ENCODE results near the gene CEP170B. TPM values are rescaled to one million over a fixed set of nuclear protein-coding genes. Genes with fewer than 3 reads are reported as not detected.

Gene CEP170B
- total and polyA plus RNA-seq, 2 donors from 2014 or later: 8.1 to 42.4 TPM

DNA sequence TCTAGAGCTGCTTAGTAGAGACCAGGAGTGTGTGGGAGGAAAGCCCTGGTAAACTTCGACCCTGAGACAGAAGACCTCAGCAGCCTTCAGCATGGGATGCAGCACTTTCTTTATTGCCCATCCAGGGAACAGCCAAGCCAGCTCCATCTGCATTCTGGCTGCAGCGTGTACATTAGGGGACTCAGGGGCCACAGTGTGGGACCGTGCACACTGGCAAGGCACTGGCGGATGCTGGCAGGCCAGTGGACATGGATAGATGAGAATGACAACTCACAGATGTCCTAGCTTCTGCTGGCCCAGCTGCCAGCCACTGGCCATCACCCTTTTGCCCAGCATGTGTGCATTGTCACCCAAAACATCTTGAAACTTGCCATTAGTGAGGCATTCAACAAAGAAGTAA is 72.1 kb downstream of the CEP170B start:
- H3K36me3 ChIP-seq (ENCODE audit: control insufficient read depth in 2 of 3, insufficient read depth in 3 of 3, low read length in 3 of 3): no peaks in the 10 kb centered on the region
- DNase-seq (no peak), FAIRE-seq (no peak)
- H3K9me3 ChIP-seq (ENCODE audit: control insufficient read depth in 2 of 3, insufficient read depth in 1 of 3, low read length in 3 of 3): no peaks in the 10 kb centered on the region
- H3K4me1 ChIP-seq (ENCODE audit: control insufficient read depth in 2 of 3, insufficient read depth in 2 of 3, low read depth in 1 of 3, low read length in 3 of 3): peaks cover 0 to 2% (median 0%) of the 10 kb centered on the region in 3 donors
- H3K27me3 ChIP-seq (ENCODE audit: control insufficient read depth, insufficient read depth, low read length): no peaks in the 10 kb centered on the region
- no peak overlapping the region for H3K4me3 ChIP-seq (ENCODE audit: low read length in 3 of 3)
- H3K27ac ChIP-seq (ENCODE audit: low read depth in 2 of 2, low read length in 2 of 2): no peak overlapping the region
- intact Hi-C loops (cut with DNase I): no loop called here
- no peak overlapping the region for H3K9ac ChIP-seq (ENCODE audit: low read length in 3 of 3)
- TF ChIP-seq, protein P1, sequence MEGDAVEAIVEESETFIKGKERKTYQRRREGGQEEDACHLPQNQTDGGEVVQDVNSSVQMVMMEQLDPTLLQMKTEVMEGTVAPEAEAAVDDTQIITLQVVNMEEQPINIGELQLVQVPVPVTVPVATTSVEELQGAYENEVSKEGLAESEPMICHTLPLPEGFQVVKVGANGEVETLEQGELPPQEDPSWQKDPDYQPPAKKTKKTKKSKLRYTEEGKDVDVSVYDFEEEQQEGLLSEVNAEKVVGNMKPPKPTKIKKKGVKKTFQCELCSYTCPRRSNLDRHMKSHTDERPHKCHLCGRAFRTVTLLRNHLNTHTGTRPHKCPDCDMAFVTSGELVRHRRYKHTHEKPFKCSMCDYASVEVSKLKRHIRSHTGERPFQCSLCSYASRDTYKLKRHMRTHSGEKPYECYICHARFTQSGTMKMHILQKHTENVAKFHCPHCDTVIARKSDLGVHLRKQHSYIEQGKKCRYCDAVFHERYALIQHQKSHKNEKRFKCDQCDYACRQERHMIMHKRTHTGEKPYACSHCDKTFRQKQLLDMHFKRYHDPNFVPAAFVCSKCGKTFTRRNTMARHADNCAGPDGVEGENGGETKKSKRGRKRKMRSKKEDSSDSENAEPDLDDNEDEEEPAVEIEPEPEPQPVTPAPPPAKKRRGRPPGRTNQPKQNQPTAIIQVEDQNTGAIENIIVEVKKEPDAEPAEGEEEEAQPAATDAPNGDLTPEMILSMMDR (IDR thresholded peaks at IDR 0.05; ENCODE audit: borderline replicate concordance, extremely low read depth, insufficient read depth): no peak

DNA sequence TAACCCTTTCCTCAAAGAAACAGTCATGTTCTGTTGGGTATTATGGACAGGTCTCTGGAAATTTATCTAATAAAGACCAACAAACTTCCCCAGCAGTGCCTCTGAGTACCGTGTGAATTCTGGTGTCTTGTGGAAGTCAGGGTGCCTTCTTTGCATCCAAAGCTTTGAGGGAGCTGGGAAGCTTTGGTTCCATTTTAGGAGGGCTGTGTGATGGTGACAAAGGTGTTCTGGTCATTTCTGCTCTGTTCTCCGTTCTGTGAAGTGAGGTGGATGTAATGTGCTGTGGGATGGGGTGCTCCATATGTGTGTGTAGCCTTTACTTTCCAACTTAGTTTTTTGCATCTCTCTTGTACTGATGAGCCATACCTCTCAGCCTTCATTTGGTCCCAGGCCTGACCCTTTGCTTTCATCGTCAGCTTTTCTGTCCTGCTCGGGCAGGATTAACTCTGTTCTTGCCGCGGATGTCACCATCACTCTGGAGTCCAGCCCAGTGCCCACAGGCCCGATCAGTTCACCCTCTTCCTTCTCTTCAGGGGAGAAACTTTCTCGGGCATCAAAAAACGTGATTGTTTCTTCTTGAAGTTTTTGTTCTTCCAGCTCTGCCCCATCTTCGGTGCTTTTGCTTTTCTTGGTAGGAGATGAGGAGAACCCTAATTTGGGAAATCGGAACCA is 72.8 kb downstream of the CEP170B start:
- intact Hi-C loops (cut with DNase I): no loop called here
- DNase-seq (no peak), FAIRE-seq (no peak)
- H3K4me3 ChIP-seq (ENCODE audit: low read length in 3 of 3): no peak overlapping the region
- H3K36me3 ChIP-seq (ENCODE audit: control insufficient read depth in 2 of 3, insufficient read depth in 3 of 3, low read length in 3 of 3): no peaks in the 10 kb centered on the region
- H3K27ac ChIP-seq (ENCODE audit: low read depth in 2 of 2, low read length in 2 of 2): no peak overlapping the region
- H3K4me1 ChIP-seq (ENCODE audit: control insufficient read depth in 2 of 3, insufficient read depth in 2 of 3, low read depth in 1 of 3, low read length in 3 of 3): no peaks in the 10 kb centered on the region
- no peak overlapping the region for H3K9ac ChIP-seq (ENCODE audit: low read length in 3 of 3)
- H3K9me3 ChIP-seq (ENCODE audit: control insufficient read depth in 2 of 3, insufficient read depth in 1 of 3, low read length in 3 of 3): no peaks in the 10 kb centered on the region
- TF ChIP-seq, protein P1 (IDR thresholded peaks at IDR 0.05; ENCODE audit: borderline replicate concordance, extremely low read depth, insufficient read depth): no peak
- no peaks in the 10 kb centered on the region for H3K27me3 ChIP-seq (ENCODE audit: control insufficient read depth, insufficient read depth, low read length)

DNA sequence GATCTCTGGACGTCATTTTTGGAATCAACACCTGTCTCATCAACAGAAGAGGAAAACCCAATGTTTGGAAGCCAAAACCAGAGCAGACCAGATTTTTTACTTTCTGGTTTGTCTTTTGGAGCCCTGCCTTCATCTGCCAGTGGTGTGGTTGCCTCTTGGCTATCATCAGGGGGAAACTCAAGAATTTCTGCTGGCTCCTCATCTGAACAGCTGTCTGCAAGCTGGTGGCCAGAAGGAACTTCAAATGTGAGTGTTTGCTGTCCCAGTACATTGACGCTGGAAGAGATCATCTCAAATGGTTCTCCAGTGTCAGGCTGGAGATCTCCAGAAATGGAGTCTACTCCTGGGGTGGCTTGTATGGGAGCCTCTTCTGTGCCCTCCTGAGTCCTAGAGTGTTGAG is 73.4 kb downstream of the CEP170B start:
- no peaks in the 10 kb centered on the region for H3K36me3 ChIP-seq (ENCODE audit: control insufficient read depth in 2 of 3, insufficient read depth in 3 of 3, low read length in 3 of 3)
- FAIRE-seq (no peak), DNase-seq (no peak)
- TF ChIP-seq, protein P1 (IDR thresholded peaks at IDR 0.05; ENCODE audit: borderline replicate concordance, extremely low read depth, insufficient read depth): no peak
- H3K9ac ChIP-seq (ENCODE audit: low read length in 3 of 3): no peak overlapping the region
- H3K4me1 ChIP-seq (ENCODE audit: control insufficient read depth in 2 of 3, insufficient read depth in 2 of 3, low read depth in 1 of 3, low read length in 3 of 3): no peaks in the 10 kb centered on the region
- H3K27ac ChIP-seq (ENCODE audit: low read depth in 2 of 2, low read length in 2 of 2): no peak overlapping the region
- H3K27me3 ChIP-seq (ENCODE audit: control insufficient read depth, insufficient read depth, low read length): no peaks in the 10 kb centered on the region
- H3K9me3 ChIP-seq (ENCODE audit: control insufficient read depth in 2 of 3, insufficient read depth in 1 of 3, low read length in 3 of 3): no peaks in the 10 kb centered on the region
- intact Hi-C loops (cut with DNase I): no loop called here
- H3K4me3 ChIP-seq (ENCODE audit: low read length in 3 of 3): no peak overlapping the region

DNA sequence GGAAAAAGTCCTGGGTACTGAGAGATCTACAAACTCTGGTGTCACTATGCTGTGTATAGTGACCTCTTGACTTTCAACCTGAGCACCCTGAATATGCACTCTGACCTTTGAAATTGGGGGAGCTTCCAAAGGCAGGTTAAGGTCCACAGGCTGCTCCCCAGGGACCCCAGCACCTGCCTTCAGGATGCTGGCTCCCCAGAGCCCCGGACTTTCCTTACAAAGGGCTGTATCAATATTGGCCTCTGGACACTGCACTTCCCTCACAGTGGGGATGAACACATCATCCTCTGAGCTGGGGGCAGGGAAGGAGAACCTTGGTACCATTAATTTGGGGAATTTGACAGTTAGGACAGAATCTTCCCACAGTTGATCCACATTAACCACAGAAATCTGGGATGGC is 73.9 kb downstream of the CEP170B start:
- H3K4me3 ChIP-seq (ENCODE audit: low read length in 3 of 3): no peak overlapping the region
- no peaks in the 10 kb centered on the region for H3K9me3 ChIP-seq (ENCODE audit: control insufficient read depth in 2 of 3, insufficient read depth in 1 of 3, low read length in 3 of 3)
- FAIRE-seq (no peak), DNase-seq (no peak)
- no peak overlapping the region for H3K9ac ChIP-seq (ENCODE audit: low read length in 3 of 3)
- H3K27ac ChIP-seq (ENCODE audit: low read depth in 2 of 2, low read length in 2 of 2): no peak overlapping the region
- intact Hi-C loops (cut with DNase I): no loop called here
- TF ChIP-seq, protein P1 (IDR thresholded peaks at IDR 0.05; ENCODE audit: borderline replicate concordance, extremely low read depth, insufficient read depth): no peak
- H3K36me3 ChIP-seq (ENCODE audit: control insufficient read depth in 2 of 3, insufficient read depth in 3 of 3, low read length in 3 of 3): no peaks in the 10 kb centered on the region
- H3K4me1 ChIP-seq (ENCODE audit: control insufficient read depth in 2 of 3, insufficient read depth in 2 of 3, low read depth in 1 of 3, low read length in 3 of 3): no peaks in the 10 kb centered on the region
- H3K27me3 ChIP-seq (ENCODE audit: control insufficient read depth, insufficient read depth, low read length): no peaks in the 10 kb centered on the region
